HepG2 (cell line): ENCODE results near the gene ENG.

ENCODE experiments used
- ARNT ChIP-seq: fragments of 450-650 bp; IDR thresholded peaks from 2 replicates; pipeline ENCODE4 v1.6.1; 2017
- NCOA1 ChIP-seq: sonication (generic); formaldehyde crosslinking; IDR thresholded peaks from 2 replicates; pipeline ENCODE4 v1.9.0; 2021; ENCODE audit warnings: missing genetic modification reagents
- SALL2 ChIP-seq: sonication (generic); formaldehyde crosslinking; IDR thresholded peaks from 2 replicates; pipeline ENCODE4 v1.8.1; 2023; ENCODE audit warnings: mild to moderate bottlenecking, missing genetic modification reagents, inconsistent platforms
- SMARCC2 ChIP-seq: fragments of 450-650 bp; IDR thresholded peaks from 2 replicates; pipeline ENCODE4 v1.6.1; 2017; ENCODE audit warnings: antibody characterized with exemption, mild to moderate bottlenecking
- TF ChIP-seq, protein P1 (sequence below): sonication (generic); formaldehyde crosslinking; IDR thresholded peaks from 2 replicates; pipeline ENCODE4 v1.5.0; 2020; ENCODE audit warnings: mild to moderate bottlenecking, missing genetic modification reagents, moderate library complexity
- TF ChIP-seq, protein P2 (sequence below): sonication (generic); formaldehyde crosslinking; conservative IDR thresholded peaks from 2 replicates; pipeline ENCODE4 v1.5.0; 2020; ENCODE audit warnings: missing genetic modification reagents

DNA sequence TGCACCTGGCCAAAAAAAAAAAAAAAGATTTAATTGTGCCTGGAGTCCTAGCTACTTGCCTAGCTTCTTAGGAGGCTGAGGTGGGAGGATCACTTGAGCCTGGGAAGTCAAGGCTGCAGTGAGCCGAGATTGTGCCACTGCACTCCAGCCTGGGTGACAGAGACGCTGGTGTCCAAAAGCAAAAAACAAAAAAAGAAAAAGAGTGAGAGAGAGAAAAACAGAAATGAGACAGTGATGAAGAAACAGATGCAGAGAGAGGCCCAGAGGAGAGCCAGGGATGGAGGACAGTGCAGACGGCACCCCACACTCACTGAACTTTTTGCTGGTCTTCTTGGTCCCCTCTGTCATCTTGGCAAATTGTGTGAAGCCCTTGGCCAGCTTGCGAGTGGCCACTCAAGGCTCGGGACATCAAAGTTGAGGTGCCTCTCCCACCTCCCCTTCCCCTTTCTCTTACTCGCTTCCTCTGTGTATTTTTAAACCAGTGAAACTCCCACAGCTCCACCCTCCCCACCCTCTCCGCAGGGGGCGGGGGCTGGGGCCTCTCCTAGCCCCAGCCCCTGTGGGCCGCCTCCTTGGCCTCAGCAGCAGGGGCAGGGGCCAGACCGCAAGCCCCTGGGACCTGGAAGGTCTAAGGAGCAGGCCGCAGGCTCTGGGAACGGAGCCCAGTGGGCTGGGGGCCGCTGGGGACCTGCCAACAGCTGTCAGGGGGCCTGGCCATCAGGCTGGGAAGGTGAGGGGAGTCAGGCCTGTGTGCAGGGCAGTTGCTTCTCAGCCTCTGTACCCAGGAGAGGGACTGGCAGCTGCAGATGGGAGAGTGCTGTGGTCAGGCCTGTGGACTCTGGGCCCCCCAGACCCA lies 76.0 kb downstream of the ENG start, which contains the start of gene SH2D3C:
- TF ChIP-seq, protein P1, sequence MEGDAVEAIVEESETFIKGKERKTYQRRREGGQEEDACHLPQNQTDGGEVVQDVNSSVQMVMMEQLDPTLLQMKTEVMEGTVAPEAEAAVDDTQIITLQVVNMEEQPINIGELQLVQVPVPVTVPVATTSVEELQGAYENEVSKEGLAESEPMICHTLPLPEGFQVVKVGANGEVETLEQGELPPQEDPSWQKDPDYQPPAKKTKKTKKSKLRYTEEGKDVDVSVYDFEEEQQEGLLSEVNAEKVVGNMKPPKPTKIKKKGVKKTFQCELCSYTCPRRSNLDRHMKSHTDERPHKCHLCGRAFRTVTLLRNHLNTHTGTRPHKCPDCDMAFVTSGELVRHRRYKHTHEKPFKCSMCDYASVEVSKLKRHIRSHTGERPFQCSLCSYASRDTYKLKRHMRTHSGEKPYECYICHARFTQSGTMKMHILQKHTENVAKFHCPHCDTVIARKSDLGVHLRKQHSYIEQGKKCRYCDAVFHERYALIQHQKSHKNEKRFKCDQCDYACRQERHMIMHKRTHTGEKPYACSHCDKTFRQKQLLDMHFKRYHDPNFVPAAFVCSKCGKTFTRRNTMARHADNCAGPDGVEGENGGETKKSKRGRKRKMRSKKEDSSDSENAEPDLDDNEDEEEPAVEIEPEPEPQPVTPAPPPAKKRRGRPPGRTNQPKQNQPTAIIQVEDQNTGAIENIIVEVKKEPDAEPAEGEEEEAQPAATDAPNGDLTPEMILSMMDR (CRISPR knock-in tag), result no peak
- TF ChIP-seq SALL2 (CRISPR knock-in tag) (no peak), SMARCC2 (no peak), ARNT (no peak), NCOA1 (CRISPR knock-in tag) (no peak)
- TF ChIP-seq, protein P2, sequence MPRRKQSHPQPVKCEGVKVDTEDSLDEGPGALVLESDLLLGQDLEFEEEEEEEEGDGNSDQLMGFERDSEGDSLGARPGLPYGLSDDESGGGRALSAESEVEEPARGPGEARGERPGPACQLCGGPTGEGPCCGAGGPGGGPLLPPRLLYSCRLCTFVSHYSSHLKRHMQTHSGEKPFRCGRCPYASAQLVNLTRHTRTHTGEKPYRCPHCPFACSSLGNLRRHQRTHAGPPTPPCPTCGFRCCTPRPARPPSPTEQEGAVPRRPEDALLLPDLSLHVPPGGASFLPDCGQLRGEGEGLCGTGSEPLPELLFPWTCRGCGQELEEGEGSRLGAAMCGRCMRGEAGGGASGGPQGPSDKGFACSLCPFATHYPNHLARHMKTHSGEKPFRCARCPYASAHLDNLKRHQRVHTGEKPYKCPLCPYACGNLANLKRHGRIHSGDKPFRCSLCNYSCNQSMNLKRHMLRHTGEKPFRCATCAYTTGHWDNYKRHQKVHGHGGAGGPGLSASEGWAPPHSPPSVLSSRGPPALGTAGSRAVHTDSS (CRISPR knock-in tag), result no peak
